Neural cell (in vitro differentiated cells): ENCODE results near the gene PTCD2.

Experiments
- CTCF ChIP-seq: fragments of 450-650 bp; IDR thresholded peaks from 2 replicates; pipeline ENCODE4 v1.5.1; 2014; ENCODE audit warnings: antibody characterized with exemption, mild to moderate bottlenecking, moderate library complexity; ENCODE audit not compliant: poor library complexity, severe bottlenecking
- EZH2 ChIP-seq: fragments of 200-600, 300-800 bp; shearing (Covaris generic), sonication (generic); IDR thresholded peaks from 2 replicates; pipeline ENCODE4 v1.6.1; 2014; ENCODE audit warnings: antibody characterized with exemption, low read length, borderline replicate concordance, mild to moderate bottlenecking; ENCODE audit not compliant: insufficient read depth, poor library complexity, severe bottlenecking
- MXI1 ChIP-seq: fragments of 450-650 bp; conservative IDR thresholded peaks from 2 replicates; pipeline ENCODE4 v1.6.1; 2014; ENCODE audit warnings: antibody characterized with exemption, mild to moderate bottlenecking; ENCODE audit not compliant: poor library complexity, severe bottlenecking
- POLR2AphosphoS5 ChIP-seq: IDR thresholded peaks from 2 replicates; pipeline ENCODE4 v1.6.1; 2012
- RAD21 ChIP-seq: fragments of 450-650 bp; conservative IDR thresholded peaks from 2 replicates; pipeline ENCODE4 v1.6.1; 2014; ENCODE audit warnings: antibody characterized with exemption, mild to moderate bottlenecking, moderate library complexity
- REST ChIP-seq: IDR thresholded peaks from 2 replicates; pipeline ENCODE4 v1.6.1; 2012; ENCODE audit warnings: borderline replicate concordance
- TAF1 ChIP-seq: IDR thresholded peaks from 2 replicates; pipeline ENCODE4 v1.6.1; 2012; ENCODE audit warnings: low read depth

- TF ChIP-seq EZH2 (no peak), POLR2AphosphoS5 (no peak), RAD21 (no peak), CTCF (no peak), TAF1 (no peak), MXI1 (no peak), REST (no peak)
These were observed 33.4 kb upstream of the PTCD2 start for GRCh38 chr5:72286798-72287197.
